GM12801 (cell line): ENCODE data around the gene FAAP100.

ENCODE experiments used
- CTCF ChIP-seq: IDR thresholded peaks from one replicate; pipeline ENCODE4 v1.5.1; 2011; ENCODE audit warnings: control low read depth; ENCODE audit not compliant: insufficient read length; ENCODE audit errors: extremely low read depth

FAAP100 gene

GRCh38 chr17:81500047-81500446 is 52.1 kb downstream of the FAAP100 start:
- no peak for TF ChIP-seq CTCF

- no peak for TF ChIP-seq CTCF
Observed at GRCh38 chr17:81499601-81499970, 52.6 kb downstream of the FAAP100 start.

- TF ChIP-seq CTCF = no peak
Observed at GRCh38 chr17:81498953-81499600, 53.1 kb downstream of the FAAP100 start.

GRCh38 chr17:81494626-81495377 is 57.4 kb downstream of the FAAP100 start:
- no peak for TF ChIP-seq CTCF

GRCh38 chr17:81493198-81494038 is 58.7 kb downstream of the FAAP100 start:
- no peak for TF ChIP-seq CTCF

GRCh38 chr17:81492706-81493105 is 59.4 kb downstream of the FAAP100 start:
- TF ChIP-seq CTCF = no peak

- TF ChIP-seq CTCF = no peak
Observed at GRCh38 chr17:81492202-81492601, 60.0 kb downstream of the FAAP100 start.
